ENCODE data around the gene TRPM4. TPM values are rescaled to one million over a fixed set of nuclear protein-coding genes. Genes with fewer than 3 reads are reported as not detected.

The TRPM4 gene
- total and polyA plus RNA-seq, 2 of the 13 experiments (the other 11 are each of a cell fraction or from before 2014, with no cell fraction given): 1.9 to 4.3 TPM

GRCh38 chr19:49160450-49161189, 3.0 kb downstream of the TRPM4 start:
- in situ Hi-C loops (cut with HindIII; ENCODE audit: extremely low pct_ligation_motif_present, low pct_unique_long_range_greater_than_20kb): no loop called here
- Histone ChIP-seq H3K4me2 (ENCODE audit: low read depth, low read length) (peak overlapping the region; percentile 33; the same call in 1 of the 2 replicates), H3K36me3 (replicated peaks in 1 of 2; ENCODE audit: control insufficient read depth in 1 of 2, insufficient read depth in 2 of 2, low read length in 2 of 2) (no peaks in the 10 kb centered on the region), H3K27me3 (ENCODE audit: control insufficient read depth in 1 of 2, insufficient read depth in 2 of 2, low read length in 2 of 2) (no peaks in the 10 kb centered on the region), H3K9me3 (ENCODE audit: low read length) (no peaks in the 10 kb centered on the region), H3K4me1 (ENCODE audit: insufficient read depth, low read length) (peaks cover 45% of the 10 kb centered on the region), H3K4me3 (replicated peaks in 1 of 3; ENCODE audit: insufficient read depth in 1 of 3, low read depth in 2 of 3, low read length in 3 of 3) (no peak overlapping the region), H3K27ac (ENCODE audit: extremely low read length, insufficient read depth, low read length) (no peak overlapping the region), H3K79me2 (ENCODE audit: insufficient read depth, low read length) (no peaks in the 10 kb centered on the region), H4K20me1 (ENCODE audit: insufficient read depth, low read length) (no peaks in the 10 kb centered on the region), H2AFZ (ENCODE audit: low read length) (no peak overlapping the region), H3K9ac (ENCODE audit: insufficient read depth, low read depth, low read length) (no peak overlapping the region)
- BruUV-seq (replicated peaks): no TSS peak
- FAIRE-seq (no peak), DNase-seq (ENCODE audit: low spot score) (no peak), ATAC-seq (no peak)
- intact Hi-C loops (cut with micrococcal nuclease; ENCODE audit: unreplicated experiment): no loop called here
- ChIA-PET POLR2A (interaction anchor here (1.0 to 1.2 kb wide), 3 partner anchors 10 to 25 kb away, joined by 3 to 4 read pairs (median 4); no protein-coding TSS in a partner anchor), CTCF (ENCODE audit: low intra/inter-chr PET ratio, low total read pairs) (no interaction called here)
- WGBS (ENCODE audit: low lambda C conversion rate): 77% methylated on average over 13 of the region's 13 CpGs
- TF ChIP-seq ZNF362 (CRISPR knock-in tag; IDR thresholded peaks at IDR 0.05; ENCODE audit: borderline replicate concordance): peak; percentile 32; the same call in 1 of the 2 replicates
- TF ChIP-seq TEAD3 (CRISPR knock-in tag; optimal IDR thresholded peaks at IDR 0.05; ENCODE audit: borderline replicate concordance): peak; percentile 5
- TF ChIP-seq SETDB1 (CRISPR knock-in tag; IDR thresholded peaks at IDR 0.05; ENCODE audit: borderline replicate concordance): no peak
- TF ChIP-seq HNF4G (IDR thresholded peaks at IDR 0.05; ENCODE audit: borderline replicate concordance, low read depth, low read length): peak; percentile 44
- no peak for TF ChIP-seq HNF4G (CRISPR knock-in tag; IDR thresholded peaks at IDR 0.05; ENCODE audit: borderline replicate concordance, low read depth)
- peak; percentile 94 for TF ChIP-seq ZNF263 (CRISPR knock-in tag; IDR thresholded peaks at IDR 0.05)
- no peak for TF ChIP-seq SMYD3 (CRISPR knock-in tag; IDR thresholded peaks at IDR 0.05)
- no peak for TF ChIP-seq ZNF317 (CRISPR knock-in tag; IDR thresholded peaks at IDR 0.05)
- TF ChIP-seq HNF4A (CRISPR knock-in tag; IDR thresholded peaks at IDR 0.05): peak; percentile 65
- TF ChIP-seq ZNF232 (CRISPR knock-in tag; IDR thresholded peaks at IDR 0.05; ENCODE audit: borderline replicate concordance): no peak
- TF ChIP-seq ZFP36L2 (CRISPR knock-in tag; IDR thresholded peaks at IDR 0.05): no peak
- peak; percentile 28; the same call in 1 of the 2 replicates for TF ChIP-seq ZFP91 (CRISPR knock-in tag; IDR thresholded peaks at IDR 0.05; ENCODE audit: borderline replicate concordance)
- 0 out of 2 replicates have a peak, but pooled peaks have one; percentile 20 for TF ChIP-seq ZBTB38 (CRISPR knock-in tag; IDR thresholded peaks at IDR 0.05)
- TF ChIP-seq PAXIP1 (CRISPR knock-in tag; conservative IDR thresholded peaks at IDR 0.05): peak; percentile 43; the same call in 1 of the 2 replicates

Data from HepG2 (cell line).